Kidney (tissue), 14 donors: ENCODE results near the gene TCF25. TPM values are rescaled to one million over a fixed set of nuclear protein-coding genes. Genes with fewer than 3 reads are reported as not detected.

ENCODE experiments used
- DNase-seq, 5 donors: peaks; one replicate each; pipeline ENCODE4 v3.0.0-alpha.2; 2013 to 2020
- FAIRE-seq: peaks from 2 replicates; lab custom pipeline; 2012; peaks lifted over from hg19 to GRCh38; lab: Jason Lieb, UNC
- H3K27ac ChIP-seq, 2 donors: one replicate each; pipeline ENCODE4 v1.7.0; 2013; ENCODE audit warnings: low read depth in 2 of 2, low read length in 2 of 2, inconsistent platforms in 1 of 2
- H3K27me3 ChIP-seq: one replicate; pipeline ENCODE4 v1.7.1; 2013; ENCODE audit warnings: low read length, inconsistent platforms; ENCODE audit not compliant: control insufficient read depth, insufficient read depth
- H3K36me3 ChIP-seq, 3 donors: one replicate each; pipeline versions ENCODE4 v1.7.0 to v1.7.1; 2013; ENCODE audit warnings: low read length in 3 of 3, control low read depth in 1 of 3, inconsistent platforms in 1 of 3; ENCODE audit not compliant: insufficient read depth in 3 of 3, control insufficient read depth in 2 of 3
- H3K4me1 ChIP-seq, 3 donors: one replicate each; pipeline versions ENCODE4 v1.7.0 to v1.7.1; 2013; ENCODE audit warnings: low read length in 3 of 3, inconsistent platforms in 1 of 3, low read depth in 1 of 3; ENCODE audit not compliant: control insufficient read depth in 2 of 3, insufficient read depth in 2 of 3
- H3K4me3 ChIP-seq, 3 donors: one replicate each; pipeline versions ENCODE4 v1.7.0 to v1.8.1; 2013; ENCODE audit warnings: low read length in 3 of 3, control low read depth in 1 of 3, inconsistent platforms in 1 of 3
- H3K9ac ChIP-seq, 3 donors: one replicate each; pipeline versions ENCODE4 v1.7.0 to v1.7.1; 2013; ENCODE audit warnings: low read length in 3 of 3, control low read depth in 1 of 3, inconsistent platforms in 1 of 3
- H3K9me3 ChIP-seq, 3 donors: one replicate each; pipeline versions ENCODE4 v1.7.0 to v1.7.1; 2013; ENCODE audit warnings: low read length in 3 of 3, control low read depth in 1 of 3, inconsistent platforms in 1 of 3; ENCODE audit not compliant: control insufficient read depth in 2 of 3, insufficient read depth in 1 of 3
- CTCF ChIP-seq: IDR thresholded peaks from 3 replicates; pipeline ENCODE4 v1.5.1; 2012; ENCODE audit warnings: mild to moderate bottlenecking, moderate library complexity, borderline replicate concordance; ENCODE audit not compliant: insufficient read depth; ENCODE audit errors: extremely low read depth
- intact Hi-C: fragments of 100-400 bp; cut with DNase I; formaldehyde crosslinking; loops from one replicate; pipeline ENCODE4 v1.11.1; 2022
- polyA plus RNA-seq: library from polyadenylated mRNA; stranded (reverse); fragments of 350-450 nt; fragmentation: Illumina TruSeq; extraction: RNeasy Lipid Tissue Mini Kit (QIAGEN cat#74804); gene quantifications from one replicate; pipeline ENCODE4 v1.2.3, GENCODE V29; 2014; ENCODE audit warnings: low read depth, low replicate concordance; ENCODE audit not compliant: insufficient read depth
- total RNA-seq: library from RNA; stranded (reverse); fragmentation: NEBNext Ultra II Directional; extraction: Animal tissue kit (Norgen Biotek cat#: 25700); gene quantifications from one replicate; pipeline ENCODE4 v1.2.1, GENCODE V29; 2021
- donor health status: control.
- donor health status: control.
- donor health status: control.
- donor health status: control.
- donor health status: control.
- donor health status: DM: yes; HTN: yes; CAD: no.
- donor health status: Normal renal cell carcinoma (clear cell type).

Gene TCF25
- total and polyA plus RNA-seq, 2 donors from 2014 or later: 157 to 209 TPM

GRCh38 chr16:89895482-89896250 is 22.3 kb downstream of the TCF25 start:
- Histone ChIP-seq H3K9me3 (no peaks in the 10 kb centered on the region), H3K4me1 (no peaks in the 10 kb centered on the region), H3K4me3 (no peak overlapping the region), H3K36me3 (peaks cover 9 to 45% (median 40%) of the 10 kb centered on the region in 3 donors), H3K9ac (no peak overlapping the region), H3K27ac (no peak overlapping the region), H3K27me3 (no peaks in the 10 kb centered on the region)
- intact Hi-C loops: no loop called here
- DNase-seq (no peak), FAIRE-seq (no peak)
- TF ChIP-seq CTCF: no peak

GRCh38 chr16:89897204-89897603 is 23.8 kb downstream of the TCF25 start:
- intact Hi-C loops: no loop called here
- no peak for DNase-seq
- TF ChIP-seq CTCF: no peak
- H3K4me3 ChIP-seq: no peak overlapping the region
- H3K27ac ChIP-seq: no peak overlapping the region
- no peak for FAIRE-seq
- no peak overlapping the region for H3K9ac ChIP-seq
- H3K4me1 ChIP-seq: no peaks in the 10 kb centered on the region
- H3K36me3 ChIP-seq: peaks cover 9 to 44% (median 41%) of the 10 kb centered on the region in 3 donors
- H3K9me3 ChIP-seq: no peaks in the 10 kb centered on the region
- H3K27me3 ChIP-seq: no peaks in the 10 kb centered on the region

DNA sequence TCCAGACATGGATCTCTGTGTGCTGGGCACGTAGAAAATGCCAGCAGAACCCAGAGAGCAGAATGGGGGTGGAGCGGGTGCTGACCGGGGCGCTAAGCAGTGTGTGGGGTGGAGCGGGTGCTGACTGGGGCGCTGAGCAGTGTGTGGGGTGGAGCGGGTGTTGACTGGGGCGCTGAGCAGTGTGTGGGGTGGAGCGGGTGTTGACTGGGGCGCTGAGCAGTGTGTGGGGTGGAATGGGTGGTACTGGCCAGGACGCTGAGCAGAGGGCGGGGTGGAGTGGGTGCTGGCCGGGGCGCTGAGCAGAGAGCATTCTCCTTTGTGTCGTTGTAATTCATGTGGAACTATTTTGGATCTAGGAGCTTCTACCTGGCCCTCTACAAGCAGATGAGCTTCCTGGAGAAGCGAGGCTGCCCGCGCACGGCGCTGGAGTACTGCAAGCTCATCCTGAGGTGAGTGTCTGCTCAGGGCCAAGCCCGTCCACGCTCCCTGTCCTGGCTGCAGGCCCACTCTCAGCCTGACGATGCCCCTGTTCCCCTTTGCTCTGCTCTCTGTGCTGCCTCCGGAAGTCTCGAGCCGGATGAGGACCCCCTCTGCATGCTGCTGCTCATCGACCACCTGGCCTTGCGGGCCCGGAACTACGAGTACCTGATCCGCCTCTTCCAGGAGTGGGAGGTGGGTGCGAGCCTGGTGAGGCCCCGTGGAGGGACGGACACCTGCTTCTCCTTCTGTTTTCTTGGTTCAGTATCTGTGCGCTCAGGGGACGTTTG is 25.0 kb downstream of the TCF25 start:
- Histone ChIP-seq H3K9me3 (no peaks in the 10 kb centered on the region), H3K27ac (no peak overlapping the region), H3K36me3 (peaks cover 7 to 40% (median 34%) of the 10 kb centered on the region in 3 donors), H3K27me3 (no peaks in the 10 kb centered on the region), H3K4me1 (no peaks in the 10 kb centered on the region), H3K9ac (no peak overlapping the region), H3K4me3 (no peak overlapping the region)
- DNase-seq (no peak), FAIRE-seq (no peak)
- no peak for TF ChIP-seq CTCF
- intact Hi-C loops: no loop called here
